CD4-positive, alpha-beta T cell treated with Interleukin-21 for 1 hour (primary cell): Measurements from ENCODE around the gene UNG.

Experiments
- DNase-seq: peaks from one replicate; pipeline ENCODE4 v3.0.0-alpha.2; 2020

Gene UNG

DNA sequence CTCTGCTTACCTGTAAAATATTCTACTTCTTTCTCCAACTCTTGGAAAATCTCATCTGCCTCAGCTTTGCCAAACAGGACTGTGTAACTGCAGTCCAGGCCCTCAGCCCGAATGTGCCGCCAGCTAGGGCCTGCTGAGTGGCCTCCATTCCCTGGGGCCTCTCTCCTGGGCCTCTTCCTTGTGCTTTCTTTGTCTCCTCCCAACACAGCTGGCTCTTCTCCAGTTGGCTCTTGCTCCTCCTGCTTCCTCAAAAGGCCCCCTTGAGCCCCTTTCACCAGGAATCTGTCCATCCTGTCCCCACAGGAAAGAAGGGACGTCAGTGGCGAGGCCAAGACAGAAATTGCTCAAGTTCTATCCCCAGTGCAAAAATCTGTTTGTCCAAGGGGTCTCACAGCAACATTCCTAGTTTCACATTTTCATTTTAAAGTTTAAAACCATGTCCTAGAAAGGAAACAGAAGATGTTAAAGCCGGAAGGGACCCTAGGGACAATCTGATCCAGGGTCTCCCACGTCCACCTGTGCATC lies 4.8 kb upstream of the UNG start:
- no peak for DNase-seq

DNA sequence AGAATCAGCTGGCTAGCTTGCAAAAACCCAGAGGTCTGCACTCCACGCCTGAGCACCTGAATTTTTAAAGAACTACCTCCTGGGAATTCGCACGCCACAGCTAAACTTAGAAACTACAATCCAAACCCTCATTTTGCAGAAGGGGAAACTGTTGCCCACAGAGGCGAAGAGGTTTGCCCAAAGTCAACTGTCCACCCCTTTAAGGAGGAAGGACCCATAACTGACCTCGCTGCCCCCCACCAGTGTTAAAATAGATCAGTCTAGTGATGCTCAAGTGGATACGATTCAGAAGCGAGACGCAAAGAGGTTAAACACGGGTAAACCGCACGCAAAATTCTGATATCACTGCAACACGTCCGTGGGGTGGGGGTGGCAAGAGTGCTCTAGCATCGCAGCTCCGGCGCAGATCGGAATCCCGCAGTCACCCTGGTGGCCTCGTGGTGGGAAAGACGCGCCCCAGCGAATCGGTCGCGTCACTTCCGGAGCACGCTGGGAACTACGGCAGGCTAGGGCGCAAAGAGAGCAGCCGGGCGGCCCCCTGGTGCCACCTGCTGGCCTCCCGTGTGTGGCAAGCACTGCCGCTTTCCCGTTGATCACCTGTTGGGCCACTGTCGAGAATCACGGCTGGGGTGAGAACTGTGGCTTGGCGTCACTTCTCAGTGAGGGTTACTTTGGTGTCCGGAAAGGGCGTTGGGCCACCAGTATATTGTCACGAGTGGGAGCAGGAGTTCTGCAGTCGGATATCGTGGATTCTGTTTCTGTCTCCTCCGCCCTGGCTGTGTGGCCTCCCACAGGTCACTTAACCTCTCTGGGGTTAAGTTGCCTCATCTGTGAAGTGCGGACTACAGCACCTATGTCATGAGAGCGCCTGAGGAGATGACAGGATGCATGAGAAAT lies 4.1 kb upstream of the UNG start, which contains the start of gene ALKBH2:
Gene ALKBH2 (minus strand): TSS at position 451 of the 897 bp plus-strand sequence. CDS start 686 bp downstream, outside the sequence.
- DNase-seq, result peak; percentile 96

DNA sequence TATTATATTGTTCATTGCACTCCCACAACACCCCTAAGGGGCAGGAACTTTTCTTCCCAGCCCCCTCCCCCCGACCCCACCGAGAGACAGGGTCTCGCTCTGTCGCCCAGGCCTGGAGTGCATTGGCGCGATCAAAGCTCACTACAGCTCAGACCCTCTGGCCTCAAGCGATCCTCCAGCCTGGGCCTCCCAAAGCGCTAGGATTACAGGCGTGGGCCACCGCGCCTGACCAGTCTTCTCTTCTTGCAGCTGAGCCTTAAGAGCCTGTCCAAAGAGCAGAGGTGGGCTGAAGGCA lies 310 bp upstream of the UNG start:
- no peak for DNase-seq

DNA sequence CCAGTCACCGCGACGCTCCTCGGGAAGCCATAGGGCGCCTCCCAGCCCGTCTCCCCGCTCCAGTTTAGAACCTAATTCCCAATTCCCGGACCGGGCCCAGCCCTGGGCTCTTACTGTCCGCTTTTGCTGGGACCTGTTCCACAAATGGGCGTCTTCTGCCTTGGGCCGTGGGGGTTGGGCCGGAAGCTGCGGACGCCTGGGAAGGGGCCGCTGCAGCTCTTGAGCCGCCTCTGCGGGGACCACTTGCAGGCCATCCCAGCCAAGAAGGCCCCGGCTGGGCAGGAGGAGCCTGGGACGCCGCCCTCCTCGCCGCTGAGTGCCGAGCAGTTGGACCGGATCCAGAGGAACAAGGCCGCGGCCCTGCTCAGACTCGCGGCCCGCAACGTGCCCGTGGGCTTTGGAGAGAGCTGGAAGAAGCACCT lies 797 bp downstream of the UNG start:
- no peak for DNase-seq

DNA sequence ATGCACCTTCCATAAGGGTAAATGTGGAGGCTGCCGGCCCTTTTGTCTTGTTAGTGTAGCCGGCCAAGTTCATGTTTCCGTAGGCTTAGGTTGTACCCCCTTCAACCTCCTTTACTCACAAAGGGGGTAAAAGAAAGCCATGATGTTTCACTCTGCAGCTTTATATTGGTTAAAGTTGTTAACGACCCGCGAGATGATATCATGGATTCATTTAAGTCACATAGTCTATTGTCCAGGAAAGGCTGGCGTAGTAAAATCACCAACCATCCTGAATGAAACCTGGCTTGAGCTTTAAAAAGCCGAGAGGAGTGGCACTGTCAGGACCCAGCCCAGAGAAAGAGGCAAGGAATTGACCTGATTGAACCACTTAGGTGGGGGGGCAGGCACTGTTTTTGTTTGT lies 1.3 kb downstream of the UNG start:
- DNase-seq, result no peak

DNA sequence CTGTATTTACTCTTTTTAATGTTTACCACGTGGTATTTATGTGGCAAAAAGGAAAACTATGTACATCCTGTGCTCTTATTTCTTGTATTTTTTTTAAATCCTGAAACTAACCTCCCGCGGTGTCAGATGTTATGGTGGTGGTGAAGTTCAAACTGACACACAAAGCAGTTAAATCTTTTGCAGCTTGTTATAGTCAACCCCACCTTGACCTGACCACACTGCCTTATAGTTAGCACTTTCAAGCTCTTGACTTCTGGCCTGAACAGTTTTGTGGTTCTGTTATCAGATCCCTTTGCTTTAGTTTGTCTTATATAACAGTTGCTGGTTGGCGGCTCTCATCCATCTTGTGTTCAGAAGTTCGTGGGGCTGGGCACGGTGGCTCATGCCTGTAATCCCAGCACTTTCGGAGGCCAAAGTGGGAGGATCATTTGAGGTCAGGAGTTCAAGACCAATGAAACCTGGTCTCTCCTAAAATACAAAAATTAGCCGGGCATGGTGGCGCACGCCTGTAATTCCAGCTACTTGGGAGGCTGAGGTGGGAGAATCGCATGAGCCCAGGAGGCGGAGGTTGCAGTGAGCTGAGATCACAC lies 2.1 kb downstream of the UNG start:
- peak; percentile 47 for DNase-seq

DNA sequence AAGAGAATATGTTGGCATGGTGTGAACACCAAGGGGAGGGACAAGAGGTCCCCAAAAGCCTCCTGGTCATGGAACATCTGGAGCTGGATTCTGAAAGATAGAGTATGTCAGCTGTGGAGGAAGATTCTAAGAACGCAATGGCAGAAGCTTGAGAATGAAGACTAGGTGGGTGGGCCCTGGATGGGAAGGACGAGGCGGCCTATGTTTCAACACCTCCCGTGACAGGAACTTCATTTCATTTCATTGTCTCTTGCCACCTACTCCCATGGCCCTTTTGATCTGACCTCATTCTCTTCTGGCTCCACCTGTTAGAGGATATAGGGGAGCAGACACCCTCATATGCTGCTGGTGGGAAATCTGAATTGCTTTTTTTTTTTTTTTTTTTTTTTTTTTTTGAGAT lies 3.3 kb downstream of the UNG start:
- no peak for DNase-seq

DNA sequence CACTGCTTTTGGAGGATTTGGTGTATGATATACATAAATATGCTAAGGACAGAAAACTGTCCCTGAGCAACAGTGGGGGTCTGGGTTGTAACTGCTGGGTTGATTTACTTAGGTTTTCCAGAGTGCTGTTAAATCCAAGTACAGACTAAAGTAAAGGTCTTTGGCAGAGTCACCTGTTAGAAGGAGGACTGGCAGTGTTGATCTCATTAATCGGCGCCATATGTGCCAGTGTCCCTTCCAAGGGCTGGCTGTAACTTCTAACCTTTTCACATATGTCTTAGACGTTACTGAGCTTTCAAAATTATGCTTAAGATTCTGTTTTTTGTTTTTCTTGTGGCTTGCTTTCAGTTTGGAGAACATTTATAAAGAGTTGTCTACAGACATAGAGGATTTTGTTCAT lies 5.1 kb downstream of the UNG start:
- DNase-seq, result no peak

DNA sequence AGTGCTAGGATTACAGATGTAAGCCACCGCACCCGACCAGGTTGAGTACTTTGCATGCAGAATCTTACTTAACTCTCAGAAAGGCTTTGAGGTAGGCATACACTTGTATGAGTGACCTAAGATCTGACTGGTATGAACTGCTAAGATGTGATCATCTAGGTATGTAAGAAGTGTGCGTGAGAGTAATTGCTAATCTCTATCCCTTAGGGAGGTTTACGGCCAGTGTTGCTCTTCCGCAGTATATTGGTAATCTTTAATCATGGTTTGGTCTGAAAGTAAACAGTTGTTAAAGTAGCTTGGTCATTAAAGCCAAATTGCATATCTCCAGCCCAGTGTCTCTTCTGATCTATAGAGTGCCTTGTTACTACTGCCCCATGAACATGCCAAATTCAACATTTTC lies 7.8 kb downstream of the UNG start:
- DNase-seq, result no peak

DNA sequence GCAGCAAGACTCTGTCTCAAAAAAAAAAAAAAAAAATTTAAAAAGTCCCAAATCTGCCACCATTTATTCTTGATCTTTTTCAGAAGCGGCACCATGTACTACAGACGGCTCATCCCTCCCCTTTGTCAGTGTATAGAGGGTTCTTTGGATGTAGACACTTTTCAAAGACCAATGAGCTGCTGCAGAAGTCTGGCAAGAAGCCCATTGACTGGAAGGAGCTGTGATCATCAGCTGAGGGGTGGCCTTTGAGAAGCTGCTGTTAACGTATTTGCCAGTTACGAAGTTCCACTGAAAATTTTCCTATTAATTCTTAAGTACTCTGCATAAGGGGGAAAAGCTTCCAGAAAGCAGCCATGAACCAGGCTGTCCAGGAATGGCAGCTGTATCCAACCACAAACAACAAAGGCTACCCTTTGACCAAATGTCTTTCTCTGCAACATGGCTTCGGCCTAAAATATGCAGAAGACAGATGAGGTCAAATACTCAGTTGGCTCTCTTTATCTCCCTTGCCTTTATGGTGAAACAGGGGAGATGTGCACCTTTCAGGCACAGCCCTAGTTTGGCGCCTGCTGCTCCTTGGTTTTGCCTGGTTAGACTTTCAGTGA lies 12.5 kb downstream of the UNG start:
- no peak for DNase-seq

DNA sequence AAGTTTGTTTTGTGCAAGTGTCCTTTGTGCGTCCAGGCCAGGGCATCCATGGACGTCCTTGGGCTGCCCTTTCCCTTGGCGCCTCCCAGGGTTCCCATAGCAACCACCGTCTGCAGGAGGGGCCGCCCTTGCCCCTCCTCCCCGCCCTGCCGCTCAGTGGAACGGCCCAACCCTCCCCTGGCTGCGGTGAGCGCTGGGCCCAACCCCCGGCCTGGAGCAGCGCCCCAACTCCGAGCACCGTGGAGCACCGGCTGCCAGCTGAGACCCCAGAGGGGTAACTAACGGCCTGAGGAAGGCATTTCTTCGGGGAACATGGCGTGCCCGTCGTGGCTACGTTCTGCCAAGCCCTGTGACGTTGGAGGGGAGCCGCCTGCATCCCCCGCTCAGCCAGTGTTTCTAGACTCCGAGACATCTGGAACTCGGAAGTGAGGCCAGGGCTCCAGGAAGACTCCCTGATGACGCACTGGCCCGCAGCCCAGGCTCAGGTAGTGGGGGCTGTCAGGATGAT lies 13.6 kb downstream of the UNG start:
- DNase-seq, result peak; percentile 63

DNA sequence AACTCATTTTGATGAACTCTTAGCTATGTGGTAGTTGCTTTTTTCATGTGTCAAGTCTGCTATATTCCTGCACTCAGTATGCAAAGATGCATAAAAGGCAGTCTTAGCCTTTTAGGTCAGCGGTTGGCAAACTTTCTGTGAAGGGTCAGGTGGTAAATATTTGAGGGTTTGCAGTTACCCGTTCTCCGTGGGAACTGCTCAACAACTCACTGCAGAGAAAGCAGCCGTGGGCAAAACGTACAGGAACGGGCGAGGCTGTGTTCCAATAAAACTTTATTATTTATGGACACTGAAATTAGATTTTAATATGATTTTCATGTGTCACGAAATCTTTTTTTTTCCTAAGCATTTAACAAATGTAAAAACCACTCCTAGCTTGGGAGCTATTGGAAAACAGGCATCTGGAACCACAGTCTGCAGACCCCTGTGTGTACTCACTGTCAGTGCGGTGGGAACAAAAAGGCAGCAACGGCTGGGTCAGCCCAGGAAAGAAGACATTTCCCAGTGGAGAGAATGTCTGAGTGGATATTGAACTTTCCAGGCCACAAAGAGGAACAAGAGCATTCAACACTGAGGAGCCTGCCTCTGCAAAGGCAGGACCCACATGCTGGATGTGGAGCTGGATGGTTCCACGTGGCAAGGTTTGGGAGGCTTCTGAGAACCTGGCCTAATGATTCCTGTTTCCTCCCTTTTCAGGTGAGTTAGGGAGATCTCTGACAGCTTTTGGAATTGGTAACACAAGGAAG lies 15.5 kb downstream of the UNG start:
- DNase-seq, result no peak

DNA sequence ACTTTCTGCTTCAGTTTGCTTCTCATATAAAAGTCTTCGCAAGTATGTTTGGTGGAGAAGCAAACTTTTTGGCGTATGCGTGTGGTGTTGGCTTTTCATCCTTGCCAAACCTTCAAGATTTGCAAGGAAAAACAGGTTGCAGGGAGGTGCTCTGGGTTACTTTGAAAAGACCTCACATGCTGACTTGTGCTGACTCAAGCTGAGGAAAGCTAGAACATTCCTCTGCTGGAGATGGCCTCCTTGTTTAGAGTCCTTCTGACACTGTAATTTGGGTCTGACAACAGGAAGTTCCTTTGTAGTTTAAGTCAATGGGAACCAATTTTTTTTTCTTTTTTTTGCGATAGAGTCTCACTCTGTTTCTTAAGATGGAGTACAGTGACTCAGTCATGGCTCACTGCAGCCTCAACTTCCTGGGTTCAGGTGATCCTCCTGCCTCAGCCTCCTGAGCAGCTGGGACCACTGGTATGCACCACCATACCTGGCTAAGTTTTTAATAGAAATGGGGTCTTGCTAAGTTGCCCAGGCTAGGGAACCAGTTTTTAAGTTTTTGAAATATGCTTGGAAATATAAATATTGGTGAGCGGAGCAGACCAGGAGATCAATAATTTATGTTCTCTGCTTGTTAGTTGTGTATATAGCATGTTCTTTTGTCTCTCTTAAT lies 16.4 kb downstream of the UNG start:
- DNase-seq, result no peak

DNA sequence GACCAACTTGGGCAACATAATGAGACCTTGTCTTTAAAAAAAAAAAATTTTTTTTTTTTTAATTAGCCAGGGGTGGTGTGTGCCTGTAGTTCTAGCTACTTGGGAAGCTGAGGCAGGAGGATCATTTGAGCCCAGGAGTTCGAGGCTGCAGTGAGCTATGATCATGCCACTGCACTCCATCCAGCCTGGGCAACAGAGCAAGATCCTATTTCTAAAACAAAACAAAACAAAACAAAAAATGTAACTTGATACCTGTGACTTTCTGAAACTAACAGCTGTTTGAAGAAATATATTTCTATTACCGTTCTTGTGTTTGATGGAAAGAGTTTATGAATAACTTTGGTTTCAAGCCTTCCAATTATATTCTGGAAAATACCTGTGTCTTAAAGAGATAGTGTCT lies 17.2 kb downstream of the UNG start:
- no peak for DNase-seq

DNA sequence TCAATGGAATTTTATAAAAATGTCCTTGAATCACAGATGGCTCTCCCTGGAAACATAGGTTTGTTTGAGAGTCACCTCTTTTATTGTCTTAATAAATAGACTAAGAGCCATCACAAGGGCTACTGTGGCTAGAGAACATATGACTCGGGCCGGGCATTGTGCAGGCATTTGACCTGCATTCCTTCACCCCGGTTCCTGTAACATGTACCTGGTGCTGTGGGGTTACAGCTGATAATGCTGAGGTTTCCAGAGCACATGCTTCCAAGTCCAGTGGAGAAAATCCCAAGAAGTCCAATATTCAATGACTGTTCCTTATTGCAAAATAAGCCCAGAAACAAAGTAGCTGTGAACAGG lies 18.0 kb downstream of the UNG start:
- no peak for DNase-seq

DNA sequence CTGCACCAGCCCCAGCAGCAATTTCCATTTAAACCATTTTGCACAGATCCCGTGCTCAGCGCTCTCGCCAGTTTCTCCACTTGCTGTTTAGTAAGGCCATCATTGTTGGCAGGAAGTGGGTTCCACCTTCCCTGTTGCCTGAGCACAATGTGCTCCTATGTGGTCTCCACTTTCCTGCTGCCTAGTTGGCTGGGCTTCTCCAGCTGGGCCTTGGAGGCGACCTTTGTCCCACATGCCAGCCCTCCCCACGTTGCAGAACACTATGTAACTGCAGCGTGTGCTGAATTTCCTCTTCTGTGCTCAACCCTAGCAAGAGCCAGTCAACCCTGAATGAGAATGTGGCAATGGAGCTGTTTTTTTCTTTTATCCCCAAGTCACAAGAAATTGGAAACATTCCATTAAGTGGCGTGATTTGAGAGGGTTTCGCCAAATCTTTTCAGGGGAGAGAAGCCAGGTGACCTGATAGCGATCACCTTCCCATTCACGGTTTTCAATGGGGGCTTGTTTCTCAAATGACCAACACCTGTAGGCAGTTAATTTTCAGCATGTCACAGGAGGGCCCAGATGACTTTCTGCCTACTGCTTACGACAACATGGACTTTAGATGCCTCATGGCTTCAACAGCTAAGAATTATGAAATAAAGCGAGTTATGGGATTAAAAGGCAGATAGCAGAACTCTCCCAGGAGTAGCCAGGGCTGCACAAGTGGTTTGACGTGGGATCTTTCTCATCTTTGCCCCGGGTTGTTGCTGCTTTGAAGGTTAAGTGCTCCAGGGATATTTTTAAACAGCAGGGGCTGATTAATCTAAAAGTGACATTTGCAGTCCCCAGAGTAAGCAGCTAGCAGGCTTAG lies 18.6 kb downstream of the UNG start, which contains the start of gene ACACB:
Gene ACACB (plus strand): TSS at position 830 of the 853 bp plus-strand sequence. CDS start 22,819 bp downstream, outside the sequence.
- no peak for DNase-seq

DNA sequence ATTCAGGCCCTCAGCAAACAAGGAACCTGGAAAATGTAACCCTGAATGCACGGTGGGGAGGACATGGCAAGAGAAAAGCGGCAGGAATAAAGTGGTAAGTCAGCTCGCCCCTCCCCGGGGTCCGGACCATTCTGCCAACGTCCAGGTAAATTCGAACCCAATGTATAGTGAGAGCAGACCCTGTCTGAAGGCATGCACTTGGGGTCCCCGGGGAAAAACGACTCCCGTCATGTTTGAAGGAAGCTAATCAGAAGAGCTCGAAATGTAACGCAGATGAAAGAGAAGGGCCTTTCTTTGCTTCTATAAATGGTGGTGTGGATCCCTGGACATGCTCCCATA lies 19.2 kb downstream of the UNG start:
- DNase-seq, result no peak

DNA sequence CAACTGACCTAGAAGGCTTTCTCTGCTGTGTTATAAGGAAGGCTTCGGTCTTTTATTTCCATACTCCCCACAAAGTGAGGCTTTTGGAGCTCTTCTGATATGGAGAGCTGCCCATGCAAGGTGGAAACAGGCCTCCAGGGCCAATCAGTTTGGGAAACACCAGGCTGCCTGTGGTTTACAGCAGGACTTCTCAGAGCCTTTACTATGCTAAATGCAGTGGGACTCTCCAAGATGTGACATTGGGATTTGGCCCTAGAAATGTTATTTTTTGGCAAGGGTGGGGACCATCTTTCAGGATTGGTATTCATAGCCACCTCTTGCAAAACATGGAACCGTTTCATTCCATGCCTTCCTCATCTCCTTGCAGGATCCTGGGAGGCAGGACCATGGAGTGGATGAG lies 22.7 kb downstream of the UNG start:
- DNase-seq, result no peak

DNA sequence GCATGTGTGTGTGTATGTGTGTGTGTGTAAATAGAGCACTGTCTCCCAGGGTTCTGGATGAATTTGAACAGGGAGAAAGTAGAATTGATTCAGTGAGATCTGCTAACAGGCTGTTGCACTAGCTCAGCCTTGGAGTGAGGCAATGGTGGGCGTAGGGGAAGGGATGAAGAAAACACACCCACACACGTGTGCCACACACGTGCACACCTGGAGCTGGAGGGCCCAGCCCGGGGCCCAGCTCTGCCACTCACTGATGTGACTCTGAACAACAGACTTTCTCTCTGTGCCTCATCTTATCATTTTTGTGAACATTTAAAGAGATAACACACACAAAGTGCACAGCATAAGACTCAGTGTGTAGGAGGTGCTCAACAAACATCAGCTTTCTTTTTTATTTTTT lies 23.2 kb downstream of the UNG start:
- DNase-seq, result no peak

DNA sequence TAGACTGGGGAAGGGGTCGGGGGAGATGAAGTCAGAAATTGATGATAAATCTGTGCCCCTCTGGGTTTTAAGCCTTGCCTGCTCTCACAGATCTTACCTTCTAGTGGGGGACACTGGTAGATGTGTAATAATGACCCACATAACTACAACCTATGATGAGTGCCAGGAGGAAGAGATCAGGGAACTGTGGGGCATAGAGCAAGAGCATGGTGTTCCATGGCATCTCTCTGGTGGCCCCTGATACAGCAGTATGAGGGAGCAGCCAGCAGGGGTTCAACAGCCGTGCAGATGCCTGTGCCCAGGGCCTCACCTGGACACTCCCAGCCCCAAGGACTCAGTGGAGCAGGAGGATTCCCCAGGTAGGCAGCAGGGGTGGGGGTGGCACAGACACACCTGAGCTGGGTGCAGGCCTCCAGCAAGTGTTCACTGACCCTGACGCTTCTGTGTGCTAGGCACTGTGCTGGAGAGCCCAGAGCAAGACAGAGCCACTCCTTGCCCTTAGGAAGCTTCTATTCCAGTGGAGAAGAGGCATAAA lies 24.0 kb downstream of the UNG start:
- no peak for DNase-seq
